Activated gamma-delta T cell treated with anti-CD3 and anti-CD28 coated beads, Interleukin-2, amount 50 U/mL, for 16 hours (primary cell): ENCODE results near the gene GOLT1B.
"Not testable (repeated sequence)": the region's sequence is repeated elsewhere in the genome, so short reads cannot be mapped to it uniquely, and the experiment has no call there.

Experiments
- DNase-seq: peaks from one replicate; pipeline ENCODE4 v3.0.0-alpha.2; 2020; ENCODE audit warnings: low read depth

GOLT1B gene, protein sequence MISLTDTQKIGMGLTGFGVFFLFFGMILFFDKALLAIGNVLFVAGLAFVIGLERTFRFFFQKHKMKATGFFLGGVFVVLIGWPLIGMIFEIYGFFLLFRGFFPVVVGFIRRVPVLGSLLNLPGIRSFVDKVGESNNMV

GRCh38 chr12:21501258-21502163 lies at the start of gene GOLT1B, which contains the start of gene RECQL:
Gene GOLT1B (plus strand): TSS chr12:21501789. CDS start chr12:21501924, 135 bp downstream.
Gene RECQL (minus strand): TSS chr12:21501635. CDS start chr12:21499570, 2,065 bp downstream.
- DNase-seq, result peak; percentile 82

DNA sequence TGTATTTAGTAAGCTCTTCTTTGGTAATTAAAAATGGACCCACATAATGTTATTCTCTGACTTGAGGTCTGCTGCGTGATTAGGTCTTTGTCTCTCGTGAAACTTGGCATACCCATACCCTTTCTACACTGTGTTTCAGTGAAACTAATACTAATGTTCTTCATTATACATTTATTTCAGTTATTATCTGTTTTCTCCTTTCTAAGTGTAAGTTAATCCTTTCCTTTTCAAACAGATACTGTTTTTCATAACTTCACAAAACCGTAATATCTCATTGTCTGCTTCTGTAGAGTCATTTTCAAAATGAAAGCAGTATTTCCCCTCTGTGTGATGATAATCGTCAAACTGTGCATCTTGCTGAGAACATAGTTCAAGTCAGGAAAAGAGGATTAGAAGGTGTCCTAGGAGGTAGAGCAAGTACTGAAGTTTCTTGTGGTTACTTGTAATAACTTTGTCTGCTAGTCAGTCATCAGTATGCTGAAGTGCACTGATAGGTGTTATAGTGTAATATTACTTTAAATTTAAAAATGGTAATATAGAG lies 48.2 kb upstream of the GOLT1B start:
- DNase-seq, result no peak

GRCh38 chr12:21456291-21456780 lies 45.3 kb upstream of the GOLT1B start:
- DNase-seq, result peak; percentile 39

GRCh38 chr12:21459474-21459873 lies 42.1 kb upstream of the GOLT1B start:
- no peak for DNase-seq

- DNase-seq, result not testable (repeated sequence)
These were observed 34.3 kb upstream of the GOLT1B start for GRCh38 chr12:21467334-21467733.

DNA sequence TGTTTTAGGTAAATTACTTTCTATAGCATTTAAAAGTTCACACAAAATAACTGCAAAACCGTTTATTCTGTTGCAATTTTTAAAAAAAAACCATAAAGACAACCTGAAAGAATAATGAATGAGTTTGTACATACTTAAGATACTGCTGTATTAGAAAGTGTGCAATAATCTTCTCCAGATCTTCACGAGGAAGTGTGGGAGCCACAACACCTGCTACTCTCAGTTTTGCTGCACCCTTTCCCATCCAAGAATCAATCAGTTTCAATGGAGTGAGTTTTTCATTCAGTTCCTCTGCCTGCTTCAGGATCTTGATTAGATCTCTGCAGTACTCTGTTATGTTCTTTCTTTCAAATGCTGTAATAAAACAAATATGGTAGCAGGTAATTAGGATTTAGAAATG lies 30.3 kb upstream of the GOLT1B start:
- DNase-seq, result no peak

GRCh38 chr12:21472197-21472823 lies 29.3 kb upstream of the GOLT1B start:
- no peak for DNase-seq

DNA sequence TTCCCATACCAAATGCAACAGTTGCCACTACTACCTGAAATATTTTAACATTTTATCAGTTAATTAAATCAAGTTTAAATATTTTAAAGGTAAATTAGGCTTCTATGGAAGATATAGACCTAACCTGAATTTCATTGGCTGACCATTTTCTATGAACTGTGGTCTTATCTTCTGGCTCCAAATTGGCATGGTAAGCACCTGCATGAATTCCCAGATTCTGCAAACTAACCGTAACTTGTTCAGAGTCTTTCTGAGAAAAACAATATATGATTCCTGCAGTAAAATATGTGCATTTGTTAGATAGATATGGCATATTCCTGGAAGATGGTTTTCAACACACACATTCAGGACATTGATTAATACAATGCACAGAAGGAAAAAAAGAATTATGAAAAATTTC lies 26.0 kb upstream of the GOLT1B start:
- no peak for DNase-seq

DNA sequence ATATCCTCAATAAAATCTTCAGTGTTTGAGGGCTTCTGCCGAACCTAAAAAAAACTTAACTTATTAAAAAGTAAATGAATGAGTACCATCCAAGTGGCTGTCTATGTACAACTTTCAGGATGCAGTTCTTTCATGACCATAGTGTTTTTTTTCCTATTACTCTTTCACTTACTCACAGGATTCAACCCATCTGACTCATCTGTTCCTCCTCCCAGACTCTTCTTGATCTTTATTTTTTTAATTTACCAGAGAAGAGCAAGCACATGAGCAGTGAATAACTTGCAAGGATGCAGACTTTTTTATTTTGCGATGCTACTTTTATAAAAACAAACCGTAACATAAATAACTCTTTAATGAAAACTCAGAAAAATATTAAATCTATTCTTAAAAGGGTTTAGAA lies 24.6 kb upstream of the GOLT1B start:
- no peak for DNase-seq

DNA sequence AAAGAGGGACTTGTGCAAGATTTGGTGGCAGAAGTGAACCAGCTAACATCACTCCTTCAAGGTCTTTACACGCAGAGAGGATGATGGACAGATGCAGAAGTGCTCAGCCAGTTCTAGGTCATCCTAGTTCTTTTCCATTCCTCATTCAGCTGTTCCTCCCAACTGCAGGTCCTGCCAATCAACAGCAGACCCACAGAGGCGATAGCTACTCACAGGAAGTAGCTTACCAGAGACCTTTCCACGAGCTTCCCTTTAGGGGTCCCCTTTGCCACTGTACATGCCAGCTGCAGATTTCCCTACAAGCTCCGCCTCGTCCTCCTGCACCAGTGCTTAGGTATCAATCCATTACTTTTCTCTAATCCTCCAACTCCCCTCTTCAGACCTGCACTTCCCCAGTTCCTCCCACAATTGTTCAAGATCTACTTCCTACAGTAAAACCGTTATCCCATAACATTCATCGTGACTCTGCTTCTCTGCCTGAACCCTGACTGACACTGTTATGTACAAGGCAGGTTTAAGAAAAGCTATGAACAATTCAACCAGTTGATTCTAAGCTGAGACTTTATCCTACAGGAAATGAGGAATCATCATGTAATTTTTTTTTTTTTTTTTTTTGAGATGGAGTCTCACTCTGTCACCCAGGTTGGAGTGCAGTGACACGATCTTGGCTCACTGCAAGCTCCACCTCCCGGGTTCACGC lies 22.7 kb upstream of the GOLT1B start:
- no peak for DNase-seq

DNA sequence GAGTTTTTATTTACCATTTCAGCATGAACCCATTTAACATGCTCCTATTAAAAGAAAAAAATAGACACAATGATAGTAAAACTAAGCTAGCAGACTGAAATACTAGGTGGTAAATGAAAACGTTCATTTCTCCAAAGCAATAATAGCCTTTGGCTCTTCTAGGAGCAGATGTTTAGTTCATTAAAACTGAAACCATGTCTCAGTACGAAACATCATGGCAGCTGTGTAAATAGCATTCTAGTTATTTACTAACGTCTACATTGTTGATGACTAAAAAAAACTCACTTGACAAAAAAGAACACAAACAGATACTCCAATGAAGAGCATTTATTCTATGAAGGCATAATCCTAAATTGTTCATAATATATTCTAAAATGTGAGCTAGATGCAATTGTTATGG lies 18.1 kb upstream of the GOLT1B start:
- DNase-seq, result no peak

- DNase-seq, result no peak
These were observed 15.6 kb upstream of the GOLT1B start for GRCh38 chr12:21485998-21486397.

- no peak for DNase-seq
These were observed 1.8 kb upstream of the GOLT1B start for GRCh38 chr12:21499765-21500164.

DNA sequence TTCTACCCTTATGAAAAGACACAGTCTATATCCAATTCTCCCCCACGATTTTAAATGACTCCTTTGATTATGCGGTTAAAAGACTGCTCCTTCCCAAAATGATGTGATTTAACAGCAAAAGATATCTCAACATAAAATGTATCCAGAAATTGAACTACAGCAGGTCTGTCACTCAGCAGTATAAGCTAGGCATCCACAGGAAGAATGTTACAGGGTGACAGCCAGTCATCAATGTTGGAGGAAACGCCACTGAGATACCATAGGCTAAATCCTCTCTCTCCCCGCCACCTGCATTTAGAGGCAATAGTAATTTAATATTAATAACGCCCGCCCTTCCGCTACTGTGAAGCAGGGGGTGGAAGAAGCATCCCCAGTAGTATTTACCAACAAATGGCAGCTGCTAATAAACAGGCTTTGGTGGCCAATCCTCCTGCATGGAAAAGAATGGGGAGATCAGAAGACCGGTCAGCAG lies 767 bp upstream of the GOLT1B start:
- no peak for DNase-seq

GRCh38 chr12:21502164-21502496 lies 541 bp downstream of the GOLT1B start:
- DNase-seq, result peak; percentile 21

GRCh38 chr12:21502872-21503271 lies 1.3 kb downstream of the GOLT1B start:
- no peak for DNase-seq

DNA sequence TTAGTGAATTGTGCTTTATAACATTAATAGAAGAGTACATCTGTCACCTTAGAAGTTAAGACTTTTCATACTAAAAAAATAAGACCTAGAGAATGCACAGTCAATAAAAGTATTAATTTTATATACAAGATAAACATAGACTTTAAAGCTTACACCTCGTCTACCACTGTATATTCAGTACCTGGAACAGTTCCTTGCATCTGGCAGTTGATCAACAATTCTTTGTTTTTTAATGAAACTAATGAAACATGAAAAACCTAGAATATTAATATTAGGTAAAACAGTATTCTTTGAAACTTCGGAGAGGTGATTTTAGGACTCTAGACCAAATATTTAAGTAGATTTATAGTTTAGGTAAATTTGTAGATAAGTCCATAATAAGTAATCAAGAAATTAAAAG lies 4.3 kb downstream of the GOLT1B start:
- DNase-seq, result no peak

GRCh38 chr12:21507849-21508248 lies 6.3 kb downstream of the GOLT1B start:
- no peak for DNase-seq

DNA sequence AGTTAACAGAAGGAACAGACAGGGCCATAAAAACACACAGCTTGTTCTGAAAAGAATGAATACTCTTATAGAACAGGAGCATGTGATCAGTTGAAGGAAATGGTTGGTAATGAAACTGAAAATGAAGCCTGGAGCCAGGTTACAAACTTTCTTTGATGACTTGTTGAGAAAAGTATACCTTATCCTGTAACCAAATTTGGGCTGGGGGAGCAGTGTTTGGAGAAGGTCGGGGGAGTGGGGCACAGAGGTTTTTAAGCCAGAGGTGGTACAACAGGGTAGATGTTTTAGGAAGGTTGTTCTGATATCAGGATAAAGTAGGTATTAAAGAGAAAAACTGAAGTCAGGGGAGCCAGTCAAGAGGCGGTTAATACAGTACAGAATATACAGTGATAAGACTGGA lies 8.2 kb downstream of the GOLT1B start:
- no peak for DNase-seq

DNA sequence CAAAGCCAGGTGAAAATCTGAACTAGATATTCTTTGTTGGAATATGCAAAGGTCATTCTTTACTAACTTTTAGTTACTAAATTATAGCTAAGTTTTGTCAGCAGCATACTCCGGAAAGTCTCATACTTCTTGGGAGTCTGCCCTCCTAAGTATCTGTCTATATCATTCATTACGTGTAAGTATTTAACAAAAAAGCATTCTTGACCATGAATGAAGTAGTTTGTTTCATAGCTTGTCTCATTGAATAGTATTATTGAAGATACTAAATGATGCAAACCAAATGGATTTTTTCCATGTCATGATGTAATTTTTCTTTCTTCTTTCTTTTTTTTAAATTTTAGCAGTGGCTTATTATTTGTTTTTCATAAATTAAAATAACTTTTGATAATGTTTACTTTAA lies 14.7 kb downstream of the GOLT1B start:
- DNase-seq, result no peak

- DNase-seq, result no peak
These were observed 16.9 kb downstream of the GOLT1B start for GRCh38 chr12:21518451-21518850.

- DNase-seq, result no peak
These were observed 20.0 kb downstream of the GOLT1B start for GRCh38 chr12:21521541-21521940.
